ENCODE results near the gene HAGHL. TPM values are rescaled to one million over a fixed set of nuclear protein-coding genes. Genes with fewer than 3 reads are reported as not detected.

HAGHL gene
- total RNA-seq, 1 experiment from 2014 or later = 74.8 TPM

- TF ChIP-seq MAX (IDR thresholded peaks at IDR 0.05) = no peak
- peak in 2 of 3 experiments; percentile 40 to 48; a peak in 4 of 6 replicates for TF ChIP-seq CTCF (IDR thresholded peaks at IDR 0.05 in 2 of 3, conservative IDR thresholded peaks at IDR 0.05 in 1 of 3; ENCODE audit: borderline replicate concordance in 1 of 3, insufficient read depth in 1 of 3, low read depth in 2 of 3, low read length in 2 of 3)
- Histone ChIP-seq H3K9me3 (ENCODE audit: control insufficient read depth in 1 of 2, insufficient read depth in 1 of 2, low read depth in 1 of 2, low read length in 2 of 2) (no peaks in the 10 kb centered on the region), H3K9me2 (ENCODE audit: insufficient read depth) (no peaks in the 10 kb centered on the region), H3K79me2 (ENCODE audit: insufficient read depth, low read length) (peaks cover 13% of the 10 kb centered on the region; the same call in 1 of the 2 replicates), H3K4me2 (ENCODE audit: low read length) (no peak overlapping the region), H3K9ac (ENCODE audit: low read length) (no peak overlapping the region), H3K4me1 (ENCODE audit: control insufficient read depth in 1 of 2, insufficient read depth in 2 of 2, low read length in 2 of 2) (peaks cover 0 to 10% of the 10 kb centered on the region in 2 experiments; a peak in 3 of 4 replicates), H3K27me3 (ENCODE audit: insufficient read depth, low read length) (no peaks in the 10 kb centered on the region), H4K20me1 (ENCODE audit: insufficient read depth) (no peaks in the 10 kb centered on the region), H2AFZ (ENCODE audit: low read depth, low read length, poor library complexity, severe bottlenecking) (no peak overlapping the region), H3K36me3 (ENCODE audit: control insufficient read depth in 1 of 2, insufficient read depth in 2 of 2, low read length in 2 of 2) (peaks cover 6 to 18% of the 10 kb centered on the region in 2 experiments), H3K4me3 (replicated peaks in 1 of 2; ENCODE audit: low read depth in 1 of 2, low read length in 2 of 2) (no peak overlapping the region), H3K27ac (ENCODE audit: low read depth, low read length) (peak overlapping the region; percentile 26; the same call in 1 of the 2 replicates)
- DNase-seq (ENCODE audit: low read depth, low spot score) (no peak), ATAC-seq (no peak)
- no TSS peak for BruUV-seq (replicated peaks)
- POLR2A ChIA-PET = no interaction called here
- RAD21 ChIA-PET (ENCODE audit: low non-redundant PET in 1 of 2, low total read pairs in 2 of 2, uncharacterized antibody in 2 of 2, unreplicated experiment in 2 of 2) = no interaction called here
- CTCF ChIA-PET = no interaction called here
- intact Hi-C loops (cut with micrococcal nuclease) = no loop called here
These were observed 6.7 kb downstream of the HAGHL start for GRCh38 chr16:733382-734207.

GRCh38 chr16:734208-734980 is 7.5 kb downstream of the HAGHL start:
- Histone ChIP-seq H3K27me3 (ENCODE audit: insufficient read depth, low read length) (no peaks in the 10 kb centered on the region), H3K9me2 (ENCODE audit: insufficient read depth) (no peaks in the 10 kb centered on the region), H3K4me2 (ENCODE audit: low read length) (no peak overlapping the region), H3K27ac (ENCODE audit: low read depth, low read length) (no peak overlapping the region), H3K79me2 (ENCODE audit: insufficient read depth, low read length) (peaks cover 7% of the 10 kb centered on the region; the same call in 1 of the 2 replicates), H3K9ac (ENCODE audit: low read length) (no peak overlapping the region), H3K4me3 (replicated peaks in 1 of 2; ENCODE audit: low read depth in 1 of 2, low read length in 2 of 2) (no peak overlapping the region), H2AFZ (ENCODE audit: low read depth, low read length, poor library complexity, severe bottlenecking) (no peak overlapping the region), H3K4me1 (ENCODE audit: control insufficient read depth in 1 of 2, insufficient read depth in 2 of 2, low read length in 2 of 2) (peaks cover 0 to 6% of the 10 kb centered on the region in 2 experiments; a peak in 3 of 4 replicates), H3K36me3 (ENCODE audit: control insufficient read depth in 1 of 2, insufficient read depth in 2 of 2, low read length in 2 of 2) (peaks cover 6 to 18% of the 10 kb centered on the region in 2 experiments), H4K20me1 (ENCODE audit: insufficient read depth) (no peaks in the 10 kb centered on the region), H3K9me3 (ENCODE audit: control insufficient read depth in 1 of 2, insufficient read depth in 1 of 2, low read depth in 1 of 2, low read length in 2 of 2) (no peaks in the 10 kb centered on the region)
- intact Hi-C loops (cut with micrococcal nuclease) = no loop called here
- ChIA-PET RAD21 (ENCODE audit: low non-redundant PET in 1 of 2, low total read pairs in 2 of 2, uncharacterized antibody in 2 of 2, unreplicated experiment in 2 of 2) (no interaction called here), POLR2A (no interaction called here), CTCF (no interaction called here)
- DNase-seq (ENCODE audit: low read depth, low spot score) = no peak
- no peak for ATAC-seq
- BruUV-seq (replicated peaks) = no TSS peak
- no peak for TF ChIP-seq YY1 (IDR thresholded peaks at IDR 0.05; ENCODE audit: extremely low read depth, insufficient replicate concordance, low read depth, low read length)
- no peak for TF ChIP-seq RAD21 (IDR thresholded peaks at IDR 0.05; ENCODE audit: low read depth)
- TF ChIP-seq EZH2 (IDR thresholded peaks at IDR 0.05) = no peak
- TF ChIP-seq ELF1 (IDR thresholded peaks at IDR 0.05; ENCODE audit: borderline replicate concordance, low read depth) = no peak
- no peak for TF ChIP-seq FOSL1 (IDR thresholded peaks at IDR 0.05; ENCODE audit: low read depth)
- no peak for TF ChIP-seq CBX3 (IDR thresholded peaks at IDR 0.05; ENCODE audit: low read depth)
- TF ChIP-seq CTCF (IDR thresholded peaks at IDR 0.05 in 2 of 3, conservative IDR thresholded peaks at IDR 0.05 in 1 of 3; ENCODE audit: borderline replicate concordance in 1 of 3, insufficient read depth in 1 of 3, low read depth in 2 of 3, low read length in 2 of 3) = no peak
